Measurements from ENCODE around the gene FBXL4. TPM values are rescaled to one million over a fixed set of nuclear protein-coding genes. Genes with fewer than 3 reads are reported as not detected.
A peak's percentile ranks its signal among the peaks of the same experiment; 100 is the strongest.

The FBXL4 gene
- total and polyA plus RNA-seq, 3 donors from 2014 or later = 7.9 to 17.8 (median 14.0) TPM

DNA sequence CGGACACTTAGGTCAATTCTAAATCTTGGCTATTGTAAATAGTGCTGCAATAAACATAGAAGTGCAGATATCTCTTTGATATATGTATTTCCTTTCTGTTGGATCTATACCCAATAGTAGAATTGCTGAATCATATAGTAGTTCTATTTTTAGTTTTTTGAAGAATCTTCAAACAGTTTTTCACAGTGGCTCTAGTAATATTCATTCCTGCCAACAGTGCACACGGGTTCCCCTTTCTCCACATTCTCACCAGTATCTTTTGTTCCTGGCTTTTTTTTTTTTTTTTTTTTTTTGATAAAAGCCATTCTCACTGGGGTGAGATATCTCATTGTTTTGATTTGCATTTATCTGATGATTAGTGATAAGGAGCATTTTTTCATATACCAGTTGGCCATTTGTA is 1.8 kb upstream of the FBXL4 start:
- DNase-seq = no peak
- no peak for TF ChIP-seq POLR2A (IDR thresholded peaks at IDR 0.05)
- TF ChIP-seq, protein P1, sequence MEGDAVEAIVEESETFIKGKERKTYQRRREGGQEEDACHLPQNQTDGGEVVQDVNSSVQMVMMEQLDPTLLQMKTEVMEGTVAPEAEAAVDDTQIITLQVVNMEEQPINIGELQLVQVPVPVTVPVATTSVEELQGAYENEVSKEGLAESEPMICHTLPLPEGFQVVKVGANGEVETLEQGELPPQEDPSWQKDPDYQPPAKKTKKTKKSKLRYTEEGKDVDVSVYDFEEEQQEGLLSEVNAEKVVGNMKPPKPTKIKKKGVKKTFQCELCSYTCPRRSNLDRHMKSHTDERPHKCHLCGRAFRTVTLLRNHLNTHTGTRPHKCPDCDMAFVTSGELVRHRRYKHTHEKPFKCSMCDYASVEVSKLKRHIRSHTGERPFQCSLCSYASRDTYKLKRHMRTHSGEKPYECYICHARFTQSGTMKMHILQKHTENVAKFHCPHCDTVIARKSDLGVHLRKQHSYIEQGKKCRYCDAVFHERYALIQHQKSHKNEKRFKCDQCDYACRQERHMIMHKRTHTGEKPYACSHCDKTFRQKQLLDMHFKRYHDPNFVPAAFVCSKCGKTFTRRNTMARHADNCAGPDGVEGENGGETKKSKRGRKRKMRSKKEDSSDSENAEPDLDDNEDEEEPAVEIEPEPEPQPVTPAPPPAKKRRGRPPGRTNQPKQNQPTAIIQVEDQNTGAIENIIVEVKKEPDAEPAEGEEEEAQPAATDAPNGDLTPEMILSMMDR (IDR thresholded peaks at IDR 0.05) = no peak
- WGBS, 2 donors = 69 to 86% methylated on average over 2 of the region's 2 CpGs
- no peaks in the 10 kb centered on the region for H3K36me3 ChIP-seq (ENCODE audit: low read depth, missing control alignments)
- no peak overlapping the region for H3K27ac ChIP-seq
- intact Hi-C loops (cut with DNase I; ENCODE audit: low total_unique reads) = no loop called here
- no peak overlapping the region for H3K4me3 ChIP-seq
- peaks cover 14% of the 10 kb centered on the region for H3K4me1 ChIP-seq
- H3K27me3 ChIP-seq = no peaks in the 10 kb centered on the region
- no peaks in the 10 kb centered on the region for H3K9me3 ChIP-seq

DNA sequence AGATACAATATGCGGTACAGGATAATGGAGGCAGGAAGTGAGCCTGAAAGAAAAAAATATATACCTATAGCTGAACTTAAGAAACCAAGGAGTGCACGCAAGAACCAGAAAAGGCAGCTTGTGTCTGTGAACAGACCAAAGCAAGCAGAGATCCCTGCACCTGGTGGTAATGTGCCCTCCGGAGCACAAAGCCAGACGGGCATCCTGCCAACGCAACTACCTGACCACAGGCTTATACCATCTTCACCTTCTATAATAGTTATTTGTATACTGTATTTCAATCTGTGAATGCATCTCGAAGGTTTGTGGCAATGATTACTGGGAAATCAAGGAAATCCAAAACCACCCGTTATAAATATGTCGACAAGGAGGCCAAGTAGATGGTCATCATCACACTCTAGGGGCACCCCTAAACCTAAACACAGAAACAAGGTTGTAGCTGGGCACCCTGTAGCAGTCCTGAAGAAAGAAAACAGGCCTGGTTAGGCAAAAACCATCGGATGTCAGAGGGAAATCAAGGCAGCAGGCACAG is 801 bp downstream of the FBXL4 start:
- TF ChIP-seq, protein P1 (IDR thresholded peaks at IDR 0.05) = no peak
- TF ChIP-seq POLR2A (IDR thresholded peaks at IDR 0.05) = no peak
- peak overlapping the region; percentile 79 to 86 for H3K4me3 ChIP-seq
- peak overlapping the region; percentile 86 to 87 for H3K27ac ChIP-seq
- no peaks in the 10 kb centered on the region for H3K27me3 ChIP-seq
- no peaks in the 10 kb centered on the region for H3K9me3 ChIP-seq
- no peaks in the 10 kb centered on the region for H3K36me3 ChIP-seq (ENCODE audit: low read depth, missing control alignments)
- DNase-seq = peak; percentile 36
- peaks cover 14% of the 10 kb centered on the region for H3K4me1 ChIP-seq
- 7 to 9% methylated on average over 9 of the region's 9 CpGs for WGBS, 2 donors
- intact Hi-C loops (cut with DNase I; ENCODE audit: low total_unique reads) = no loop called here

DNA sequence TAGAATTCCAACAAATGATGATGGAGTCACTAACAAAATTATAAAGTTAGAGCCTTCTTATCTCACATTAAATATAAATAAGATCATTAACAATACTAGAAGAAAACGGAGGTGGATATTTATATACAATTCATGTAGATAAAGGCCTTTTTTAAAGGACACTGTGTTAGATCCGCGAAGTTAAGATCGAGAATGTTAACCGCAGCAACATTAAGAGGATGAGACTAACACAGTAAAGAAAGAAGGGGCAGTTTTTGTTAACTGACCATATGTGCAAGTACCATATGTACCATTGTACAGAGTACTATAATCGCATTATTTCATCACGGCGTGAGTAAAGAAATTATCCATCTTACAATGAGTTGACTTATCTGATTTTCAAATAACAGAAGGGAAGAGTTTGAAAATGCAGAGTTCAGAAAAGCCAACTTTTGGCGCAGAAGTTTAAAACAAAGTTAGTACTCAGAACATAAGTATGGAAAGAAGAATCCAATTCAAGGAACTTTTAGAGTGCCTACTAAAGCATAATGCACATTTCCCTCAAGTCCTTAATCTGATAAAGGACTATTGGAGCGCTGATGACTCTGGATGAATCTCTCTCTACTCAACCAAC is 1.4 kb downstream of the FBXL4 start:
- intact Hi-C loops (cut with DNase I; ENCODE audit: low total_unique reads) = no loop called here
- Histone ChIP-seq H3K27me3 (no peaks in the 10 kb centered on the region), H3K9me3 (no peaks in the 10 kb centered on the region), H3K27ac (no peak overlapping the region), H3K4me3 (peak overlapping the region; percentile 79 to 86), H3K4me1 (peaks cover 14% of the 10 kb centered on the region), H3K36me3 (ENCODE audit: low read depth, missing control alignments) (no peaks in the 10 kb centered on the region)
- DNase-seq = no peak
- TF ChIP-seq POLR2A (IDR thresholded peaks at IDR 0.05) = no peak
- TF ChIP-seq, protein P1 (IDR thresholded peaks at IDR 0.05) = no peak
- 56 to 73% methylated on average over 10 of the region's 10 CpGs for WGBS, 2 donors

DNA sequence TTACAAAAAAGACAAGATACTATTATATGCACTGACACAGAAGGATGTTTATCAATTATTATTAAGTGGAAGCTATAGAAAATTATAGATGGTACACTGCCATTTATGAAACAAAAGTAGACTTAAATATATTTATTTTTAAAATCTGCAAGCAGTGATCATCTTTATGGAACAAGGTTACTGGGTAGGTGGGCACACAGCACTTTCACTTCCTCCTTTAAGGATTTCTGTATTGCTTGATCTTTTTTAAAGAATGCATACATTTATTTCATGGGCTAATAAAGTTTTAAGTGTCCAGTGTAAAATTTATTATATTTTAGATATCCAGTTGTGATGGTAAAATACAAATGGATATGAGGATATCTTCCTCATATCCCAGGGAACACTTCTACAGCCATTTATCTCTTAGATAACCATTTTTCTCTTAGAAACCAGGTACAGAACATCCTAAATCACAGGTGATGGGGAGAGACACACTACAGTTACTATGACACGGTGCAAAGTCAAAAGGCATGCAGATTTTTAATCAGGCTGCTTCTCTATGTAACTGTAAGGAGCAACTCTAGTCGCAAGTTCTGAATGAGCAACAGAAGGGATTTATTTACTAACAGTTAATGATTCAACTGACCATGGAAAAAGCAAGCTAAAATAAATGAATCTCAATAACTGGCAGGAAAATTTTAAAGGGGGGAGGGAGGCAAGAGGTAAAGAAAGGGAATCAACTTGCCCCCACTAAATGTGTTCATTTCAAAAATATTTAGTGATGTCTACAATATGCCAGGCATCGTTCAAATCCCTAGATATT is 2.2 kb downstream of the FBXL4 start:
- DNase-seq = no peak
- no peak overlapping the region for H3K4me3 ChIP-seq
- H3K27me3 ChIP-seq = no peaks in the 10 kb centered on the region
- no peaks in the 10 kb centered on the region for H3K9me3 ChIP-seq
- intact Hi-C loops (cut with DNase I; ENCODE audit: low total_unique reads) = no loop called here
- WGBS, 2 donors = 58 to 63% methylated on average over 3 of the region's 3 CpGs
- H3K36me3 ChIP-seq (ENCODE audit: low read depth, missing control alignments) = no peaks in the 10 kb centered on the region
- H3K27ac ChIP-seq = no peak overlapping the region
- no peak for TF ChIP-seq POLR2A (IDR thresholded peaks at IDR 0.05)
- H3K4me1 ChIP-seq = peaks cover 14% of the 10 kb centered on the region

DNA sequence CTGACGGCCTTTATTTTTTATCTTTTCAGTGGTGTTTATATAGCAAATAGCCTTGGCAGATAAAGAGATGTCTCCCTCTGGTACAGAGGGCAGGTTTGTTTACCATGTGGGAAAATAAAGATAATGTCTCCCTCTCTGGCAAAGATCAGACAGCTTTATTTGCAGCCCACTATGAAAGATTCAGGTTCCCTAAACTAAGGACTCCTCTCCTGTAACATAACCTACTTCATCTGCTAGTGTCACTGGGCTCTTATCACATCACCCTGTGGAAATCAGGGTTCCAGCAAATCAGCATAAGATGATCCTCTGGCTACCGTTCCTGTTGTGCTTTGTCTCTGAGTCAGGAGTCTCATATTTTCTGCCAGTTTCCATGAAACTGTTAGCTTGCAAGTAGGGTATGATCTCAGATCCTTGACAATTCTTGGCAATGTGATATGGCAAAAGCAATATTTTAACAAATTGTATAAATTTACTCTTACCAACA is 3.1 kb downstream of the FBXL4 start:
- H3K4me1 ChIP-seq = peaks cover 14% of the 10 kb centered on the region
- 47 to 63% methylated on average over 2 of the region's 2 CpGs for WGBS, 2 donors
- no peak overlapping the region for H3K27ac ChIP-seq
- H3K36me3 ChIP-seq (ENCODE audit: low read depth, missing control alignments) = no peaks in the 10 kb centered on the region
- no peaks in the 10 kb centered on the region for H3K9me3 ChIP-seq
- intact Hi-C loops (cut with DNase I; ENCODE audit: low total_unique reads) = no loop called here
- H3K27me3 ChIP-seq = no peaks in the 10 kb centered on the region
- TF ChIP-seq, protein P1 (IDR thresholded peaks at IDR 0.05) = no peak
- TF ChIP-seq POLR2A (IDR thresholded peaks at IDR 0.05) = no peak
- no peak overlapping the region for H3K4me3 ChIP-seq
- peak; percentile 16 for DNase-seq

Measured in testis (tissue), 3 donors.